Vagina (tissue), 2 donors: ENCODE results near the gene IMMT. TPM values are rescaled to one million over a fixed set of nuclear protein-coding genes. Genes with fewer than 3 reads are reported as not detected.

Experiments
- DNase-seq, 2 donors: peaks; one replicate each; pipeline ENCODE4 v3.0.0-alpha.2; 2017; ENCODE audit errors: extremely low spot score in 2 of 2
- H3K27ac ChIP-seq: fragments of 200-600 bp; sonication (generic); one replicate; pipeline ENCODE4 v1.5.1; 2019
- H3K27me3 ChIP-seq: fragments of 200-600 bp; sonication (generic); one replicate; pipeline ENCODE4 v1.5.1; 2019
- H3K36me3 ChIP-seq, 2 donors: fragments of 200-600 bp; sonication (generic); one replicate each; pipeline ENCODE4 v1.5.1; 2017 to 2019
- H3K4me1 ChIP-seq: fragments of 200-600 bp; sonication (generic); one replicate; pipeline ENCODE4 v1.5.1; 2019
- H3K4me3 ChIP-seq, 2 donors: fragments of 200-600 bp; sonication (generic); 1 replicate in 1 of 2; 2 replicates in 1 of 2; pipeline ENCODE4 v1.5.1; 2016 to 2019
- H3K9me3 ChIP-seq: fragments of 200-600 bp; sonication (generic); one replicate; pipeline ENCODE4 v1.5.1; 2019
- CTCF ChIP-seq, 3 experiments: fragments of 450-650 bp in 2 of 3; fragments of 200-600 bp in 1 of 3; sonication (generic) in 1 of 3; IDR thresholded peaks; one replicate each; pipeline ENCODE4 v1.5.1; 2017 to 2019; ENCODE audit warnings: antibody characterized with exemption in 3 of 3, mild to moderate bottlenecking in 2 of 3, moderate library complexity in 2 of 3
- POLR2A ChIP-seq, 2 donors: fragments of 450-650 bp; IDR thresholded peaks; one replicate each; pipeline ENCODE4 v1.6.1; 2017; ENCODE audit warnings: antibody characterized with exemption in 2 of 2, mild to moderate bottlenecking in 2 of 2, moderate library complexity in 2 of 2
- POLR2AphosphoS5 ChIP-seq, 2 donors: sonication (generic); formaldehyde crosslinking; IDR thresholded peaks; one replicate each; pipeline ENCODE4 v1.9.0; 2017; ENCODE audit warnings: antibody characterized with exemption in 2 of 2, mild to moderate bottlenecking in 2 of 2, low read depth in 1 of 2; ENCODE audit not compliant: insufficient read depth in 1 of 2
- intact Hi-C: fragments of 100-400 bp; cut with DNase I; formaldehyde crosslinking; loops from one replicate; pipeline ENCODE4 v1.15.1; 2023
- total RNA-seq: library from RNA; depleted of rRNA; stranded (reverse); fragments of >200 nt; gene quantifications from one replicate; pipeline ENCODE4 v1.2.3, GENCODE V29; 2016

Gene IMMT
- total RNA-seq, 1 donor from 2014 or later, result 51.8 TPM

- Histone ChIP-seq H3K27ac (no peak overlapping the region), H3K4me1 (peaks cover 36% of the 10 kb centered on the region), H3K9me3 (no peaks in the 10 kb centered on the region), H3K27me3 (no peaks in the 10 kb centered on the region), H3K36me3 (peaks cover 0 to 25% of the 10 kb centered on the region in 2 donors), H3K4me3 (peak overlapping the region; percentile 89 to 94)
- DNase-seq, result no peak
- intact Hi-C loops, result no loop called here
- no peak for TF ChIP-seq CTCF (IDR thresholded peaks at IDR 0.05)
- no peak for TF ChIP-seq POLR2AphosphoS5 (IDR thresholded peaks at IDR 0.05; ENCODE audit: insufficient read depth in 1 of 2, low read depth in 1 of 2)
- no peak for TF ChIP-seq POLR2A (IDR thresholded peaks at IDR 0.05)
Observed at GRCh38 chr2:86107031-86107430, 88.2 kb downstream of the IMMT start.

DNA sequence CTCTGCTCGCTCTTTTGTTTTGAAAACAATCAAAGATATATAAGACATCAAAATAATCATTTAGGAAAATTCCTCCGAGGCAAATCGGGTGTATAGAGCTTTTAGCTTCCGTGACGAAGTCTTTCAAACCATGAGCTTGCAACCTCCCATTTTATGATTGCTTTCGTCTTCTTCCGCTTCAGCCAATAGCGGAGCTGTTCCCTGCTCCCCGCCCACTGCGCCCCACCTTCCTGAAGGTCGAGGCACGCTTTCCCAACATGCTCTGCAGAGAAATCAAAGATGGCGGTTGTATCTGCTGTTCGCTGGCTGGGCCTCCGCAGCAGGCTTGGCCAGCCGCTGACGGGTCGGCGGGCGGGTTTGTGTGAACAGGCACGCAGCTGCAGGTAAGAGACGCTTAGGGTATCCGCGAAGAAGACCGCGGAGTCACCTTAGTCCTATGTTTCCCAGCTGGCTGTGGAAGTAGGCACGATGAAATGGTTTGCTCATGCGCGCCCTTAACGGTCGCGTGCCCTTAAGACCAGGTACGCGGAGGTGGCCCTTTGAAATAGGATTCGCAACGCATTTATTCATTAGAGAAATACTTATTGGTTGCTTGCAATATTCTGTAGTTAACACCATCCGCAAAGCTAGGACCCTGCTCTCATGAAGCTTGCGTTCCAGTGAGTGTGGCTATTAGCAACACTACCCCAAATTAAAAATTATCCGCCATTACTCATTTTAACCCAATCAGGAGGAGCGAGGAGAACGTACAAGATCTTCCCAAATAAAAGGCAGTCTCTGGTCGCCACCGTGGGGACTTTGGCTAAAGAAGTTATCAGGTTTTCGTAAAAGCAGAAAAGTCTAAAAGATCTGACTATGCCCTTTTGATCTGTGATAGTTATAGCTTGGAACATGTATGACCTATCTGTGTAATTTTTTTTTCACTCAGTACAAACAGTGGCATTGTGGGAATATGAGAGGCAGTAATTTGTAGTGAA lies 89.0 kb downstream of the IMMT start, which contains the start of gene PTCD3:
TSS of gene PTCD3 (plus strand) at position 267 of the 977 bp plus-strand sequence. CDS start at position 280, 13 bp downstream.
- peaks cover 0 to 18% of the 10 kb centered on the region in 2 donors for H3K36me3 ChIP-seq
- peak in 1 of 2 donors; percentile 94 for DNase-seq
- H3K27me3 ChIP-seq, result no peaks in the 10 kb centered on the region
- peak within 1 kb of the TSS; percentile 89 to 94 for H3K4me3 ChIP-seq
- intact Hi-C loops, result no loop called here
- TF ChIP-seq CTCF (IDR thresholded peaks at IDR 0.05) (no peak), POLR2A (IDR thresholded peaks at IDR 0.05) (peak in 1 of 2 donors; percentile 11), POLR2AphosphoS5 (IDR thresholded peaks at IDR 0.05; ENCODE audit: insufficient read depth in 1 of 2, low read depth in 1 of 2) (peak; percentile 89 to 90)
- H3K9me3 ChIP-seq, result no peaks in the 10 kb centered on the region
- peak within 1 kb of the TSS; percentile 77 for H3K27ac ChIP-seq
- peaks cover 36% of the 10 kb centered on the region for H3K4me1 ChIP-seq

DNA sequence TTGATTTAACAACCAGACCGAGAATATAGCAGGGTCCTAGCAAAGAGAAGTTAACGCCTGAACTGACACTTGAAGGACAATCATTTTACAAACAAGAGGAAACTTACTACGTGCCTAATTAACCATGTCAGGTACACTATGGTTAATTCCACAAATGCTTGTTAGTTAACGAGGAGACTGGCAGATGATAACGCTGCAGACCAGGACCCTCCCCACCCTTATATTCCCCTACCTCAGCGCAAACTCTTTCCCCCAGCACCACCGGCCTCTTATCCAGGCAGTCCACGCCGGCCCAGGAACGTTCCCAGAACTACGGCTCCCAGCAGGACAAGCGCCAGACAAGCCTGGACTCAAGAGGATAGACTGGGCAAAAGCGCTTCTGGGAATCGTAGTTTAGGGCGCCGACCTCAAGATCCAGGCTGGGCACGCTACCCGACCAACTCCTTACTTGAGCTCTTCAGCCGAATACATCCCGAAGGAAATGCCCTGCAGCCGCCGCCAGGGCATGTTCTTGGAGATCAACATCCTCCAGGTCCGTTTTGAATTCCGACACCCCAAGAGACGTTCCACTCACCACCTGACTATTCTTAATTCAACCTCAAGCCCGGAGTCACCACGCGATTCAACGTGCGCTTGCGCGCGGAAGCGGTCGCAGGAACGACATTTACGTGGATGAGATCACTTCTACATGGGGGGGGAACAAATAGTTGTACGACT lies 89.9 kb downstream of the IMMT start, which contains the start of gene POLR1A:
TSS of gene POLR1A (minus strand) at position 635 of the 717 bp plus-strand sequence. CDS start at position 525, 110 bp downstream.
- Histone ChIP-seq H3K36me3 (peaks cover 0 to 9% of the 10 kb centered on the region in 2 donors), H3K9me3 (no peaks in the 10 kb centered on the region), H3K27ac (peak within 1 kb of the TSS; percentile 77), H3K4me1 (peaks cover 36% of the 10 kb centered on the region), H3K27me3 (no peaks in the 10 kb centered on the region), H3K4me3 (peak within 1 kb of the TSS; percentile 89 to 94)
- TF ChIP-seq POLR2AphosphoS5 (IDR thresholded peaks at IDR 0.05; ENCODE audit: insufficient read depth in 1 of 2, low read depth in 1 of 2) (peak in 1 of 2 donors; percentile 84), POLR2A (IDR thresholded peaks at IDR 0.05) (no peak), CTCF (IDR thresholded peaks at IDR 0.05) (no peak)
- peak in 1 of 2 donors; percentile 95 for DNase-seq
- intact Hi-C loops, result no loop called here

DNA sequence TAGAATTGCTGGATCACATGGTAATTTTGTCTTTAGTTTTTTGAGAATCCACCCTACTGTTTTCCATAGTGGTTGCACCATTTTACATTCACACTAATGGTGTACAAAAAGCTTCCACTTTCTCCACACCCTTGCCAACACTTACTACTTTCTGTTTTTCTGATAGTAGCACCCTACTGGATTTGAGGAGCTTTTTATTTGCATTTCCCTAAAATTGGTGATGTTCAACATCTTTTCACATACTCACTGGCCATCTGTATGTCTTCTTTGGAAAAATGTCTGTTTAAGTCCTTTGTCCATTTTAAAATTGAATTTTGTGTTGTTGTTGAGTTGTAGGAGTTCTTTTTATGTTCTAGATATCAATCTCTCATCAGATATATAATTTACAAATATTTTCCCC lies 93.1 kb downstream of the IMMT start:
- Histone ChIP-seq H3K27me3 (no peaks in the 10 kb centered on the region), H3K9me3 (no peaks in the 10 kb centered on the region), H3K36me3 (peaks cover 0 to 34% of the 10 kb centered on the region in 2 donors), H3K4me3 (no peak overlapping the region), H3K4me1 (peaks cover 26% of the 10 kb centered on the region), H3K27ac (no peak overlapping the region)
- intact Hi-C loops, result no loop called here
- DNase-seq, result no peak
- no peak for TF ChIP-seq POLR2AphosphoS5 (IDR thresholded peaks at IDR 0.05; ENCODE audit: insufficient read depth in 1 of 2, low read depth in 1 of 2)
- no peak for TF ChIP-seq POLR2A (IDR thresholded peaks at IDR 0.05)
- TF ChIP-seq CTCF (IDR thresholded peaks at IDR 0.05), result no peak
